Activated T-cell treated with anti-CD3 and anti-CD28 coated beads for 4 hours (primary cell): Measurements from ENCODE around the gene DICER1.

ENCODE experiments used
- DNase-seq: peaks from one replicate; pipeline ENCODE4 v3.0.0-alpha.2; 2020

DICER1 gene

DNA sequence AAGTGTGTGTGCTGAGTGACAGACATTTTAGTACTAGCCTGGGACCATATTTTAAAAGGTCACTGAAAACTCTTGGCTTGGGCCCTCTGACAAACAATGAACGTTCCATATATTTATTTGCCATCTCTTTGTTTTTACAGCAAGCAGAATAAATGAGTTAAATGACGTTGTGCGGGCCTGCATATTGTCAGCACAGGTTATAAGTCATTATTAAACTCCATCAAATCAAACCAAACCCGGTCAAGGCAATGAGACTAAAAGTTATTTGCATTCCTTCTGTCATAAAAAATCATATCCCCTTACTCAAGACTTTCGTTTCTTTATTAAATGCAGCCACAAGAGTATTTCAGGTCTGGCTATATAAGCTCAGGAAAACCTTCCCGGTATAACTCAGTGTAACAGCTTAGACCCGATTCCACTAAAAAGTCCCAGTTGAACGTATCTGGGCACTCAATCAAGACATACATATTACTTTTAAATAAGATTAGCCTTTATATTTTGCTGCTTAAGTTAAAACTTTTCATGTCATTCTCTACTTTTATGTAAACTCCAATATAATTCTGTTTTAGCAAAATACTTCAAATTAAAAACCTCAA lies 84.9 kb downstream of the DICER1 start:
- DNase-seq, result no peak

DNA sequence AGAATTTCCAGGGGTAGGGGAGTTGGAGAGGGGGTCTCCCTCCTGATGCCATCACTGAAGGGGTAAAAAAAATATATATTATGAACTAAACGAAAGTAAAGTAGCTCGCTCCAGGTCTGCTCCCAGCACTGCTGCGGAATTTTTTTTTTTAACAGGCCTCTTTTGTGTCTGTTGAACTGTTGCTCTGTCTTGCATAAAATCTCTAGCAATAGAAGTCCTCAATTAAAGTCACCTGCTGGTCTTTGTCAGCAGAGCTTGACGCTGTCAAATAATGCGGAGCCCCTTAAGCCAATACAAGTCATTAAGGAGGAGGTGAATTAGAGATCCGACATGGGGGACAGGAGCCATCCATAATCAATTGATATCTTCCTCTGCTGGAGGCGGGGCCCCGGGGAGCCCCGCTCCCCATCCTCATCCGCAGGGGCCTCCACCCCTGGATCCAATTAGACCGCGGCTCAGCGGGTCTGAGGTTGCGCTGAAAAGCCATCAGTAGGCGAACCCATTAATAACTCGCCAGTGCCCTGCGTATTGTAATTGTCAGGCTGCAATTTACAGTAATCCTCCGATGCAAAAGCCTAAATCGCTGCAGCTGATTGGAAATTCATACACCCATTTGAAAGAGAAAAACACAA lies 85.6 kb downstream of the DICER1 start:
- DNase-seq, result no peak

DNA sequence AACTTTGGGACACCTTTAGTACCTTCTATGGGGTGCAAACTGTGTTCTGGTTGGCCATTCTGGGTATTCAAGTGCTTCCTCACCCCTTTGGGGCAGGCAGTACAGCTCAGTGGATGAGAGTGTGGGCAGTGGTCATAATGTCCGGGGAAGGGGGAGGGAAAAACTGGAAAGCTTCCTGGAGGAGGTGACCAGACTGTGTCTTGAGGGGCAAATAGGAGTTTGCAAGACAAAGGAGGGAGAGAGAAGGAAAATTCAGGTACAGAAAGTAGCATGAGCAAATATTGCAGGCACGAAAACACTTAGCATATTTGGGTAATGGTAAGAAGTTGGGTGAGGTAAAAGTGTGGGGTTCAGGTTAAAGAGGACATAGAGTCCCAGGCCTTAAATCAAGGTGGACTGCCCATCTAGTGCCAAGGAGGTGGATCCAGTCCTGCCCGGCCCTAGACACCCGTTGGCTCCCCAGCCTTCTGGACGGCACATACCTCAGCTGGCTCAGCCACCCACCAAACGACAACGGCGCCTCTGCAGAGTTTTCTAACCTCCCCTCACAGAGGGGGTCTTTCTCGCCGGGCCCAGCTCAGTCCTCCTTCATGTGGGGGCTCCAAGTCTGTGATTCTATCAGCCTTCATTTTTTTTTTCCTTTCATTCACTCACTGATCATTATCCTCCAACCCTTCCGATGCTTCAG lies 86.4 kb downstream of the DICER1 start:
- DNase-seq, result no peak

DNA sequence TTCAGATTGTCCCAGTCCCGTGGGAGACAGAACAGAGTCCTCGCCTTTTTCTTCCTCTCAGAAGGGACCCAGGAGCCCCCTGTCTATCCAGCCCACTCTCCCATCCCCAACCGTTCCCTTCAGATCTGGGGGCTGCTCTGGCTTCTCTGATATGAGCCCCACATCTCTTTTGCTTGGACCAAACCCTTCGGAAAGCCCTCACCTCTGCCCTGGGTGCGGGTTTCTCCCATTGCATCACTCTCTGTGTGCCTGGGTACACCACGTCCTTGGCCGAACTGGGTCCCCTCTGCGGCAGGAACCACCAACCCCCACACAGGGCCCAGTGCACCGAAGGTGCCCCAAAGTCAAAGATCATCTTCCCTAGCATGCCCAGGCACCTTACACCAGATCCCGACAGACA lies 87.8 kb downstream of the DICER1 start:
- no peak for DNase-seq

DNA sequence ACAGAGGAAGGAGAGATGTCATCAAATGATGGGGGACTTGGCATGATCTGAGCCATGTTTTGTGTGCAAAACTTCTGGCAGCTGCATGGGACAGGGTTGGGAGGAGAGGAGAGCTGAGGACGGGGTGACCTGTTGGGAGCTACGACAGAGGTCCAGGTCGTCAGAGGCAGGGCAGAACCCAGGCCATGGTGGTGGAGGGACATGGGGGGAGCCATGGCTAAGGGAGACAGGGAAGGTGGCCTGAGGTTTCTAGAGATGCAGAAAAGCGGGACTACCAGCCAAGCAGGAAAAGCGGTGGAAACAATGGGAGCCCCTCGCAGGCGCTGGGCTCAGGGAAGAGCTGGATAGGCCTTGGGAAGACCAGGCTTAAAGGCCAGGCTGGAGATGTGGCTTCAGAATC lies 88.3 kb downstream of the DICER1 start:
- DNase-seq, result no peak

DNA sequence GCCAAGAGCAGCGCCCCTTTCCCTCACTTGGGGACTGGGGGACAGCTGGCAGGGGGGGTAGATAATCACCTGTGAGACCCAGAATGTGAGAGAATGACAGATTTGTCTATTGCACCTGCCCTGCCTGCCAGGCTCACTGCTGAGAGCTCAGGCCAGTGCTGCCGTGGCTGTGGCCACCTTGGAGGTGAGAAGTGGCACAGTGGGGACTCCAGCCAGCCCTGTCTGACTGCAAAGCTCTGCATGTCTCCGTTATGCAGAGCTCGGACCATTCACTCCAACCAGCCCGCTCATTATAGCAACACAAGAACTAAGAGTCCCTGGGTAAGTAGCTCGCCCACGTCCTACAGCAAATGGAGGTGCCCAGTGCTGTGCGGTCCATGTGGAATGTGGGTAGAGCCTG lies 88.8 kb downstream of the DICER1 start:
- DNase-seq, result no peak

DNA sequence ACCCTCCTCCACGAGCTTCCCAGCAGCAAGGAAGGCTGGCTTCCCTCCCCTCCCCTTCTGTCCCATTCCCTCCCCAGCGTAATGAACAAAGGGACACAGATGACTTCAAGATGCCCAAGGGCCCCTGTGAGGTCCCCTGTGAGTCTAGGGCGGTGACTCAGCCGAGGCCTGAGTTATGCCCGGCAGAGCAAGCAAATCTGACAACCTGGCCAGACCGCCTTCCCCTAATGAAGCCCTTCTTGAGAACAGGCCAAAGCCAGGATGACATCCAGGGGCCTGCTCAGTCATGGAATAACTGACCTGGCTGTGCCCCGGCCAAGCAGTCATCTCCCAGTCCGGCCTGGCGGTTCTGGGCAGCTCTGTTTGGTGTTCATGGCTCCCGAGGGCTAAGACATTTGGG lies 89.2 kb downstream of the DICER1 start:
- DNase-seq, result no peak

DNA sequence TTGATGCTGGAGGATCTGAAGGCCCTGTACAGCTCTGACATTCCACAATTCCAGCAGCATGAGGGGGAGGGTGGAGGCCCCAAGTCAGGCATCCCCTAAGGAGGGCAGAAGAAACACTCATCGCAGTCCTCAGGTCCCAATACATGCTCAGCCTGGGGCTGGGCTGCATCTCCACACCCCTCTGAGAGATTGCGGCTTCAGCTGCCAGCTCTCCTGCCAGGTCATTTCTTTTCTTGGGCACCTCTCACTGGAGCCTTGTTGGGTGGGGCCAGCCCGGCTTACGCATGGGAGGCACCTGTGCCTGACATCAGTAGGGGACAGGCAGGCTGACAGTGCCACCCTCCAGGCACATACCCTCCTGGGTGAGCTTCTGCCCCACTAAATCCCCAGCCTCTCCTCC lies 89.8 kb downstream of the DICER1 start:
- DNase-seq, result no peak

DNA sequence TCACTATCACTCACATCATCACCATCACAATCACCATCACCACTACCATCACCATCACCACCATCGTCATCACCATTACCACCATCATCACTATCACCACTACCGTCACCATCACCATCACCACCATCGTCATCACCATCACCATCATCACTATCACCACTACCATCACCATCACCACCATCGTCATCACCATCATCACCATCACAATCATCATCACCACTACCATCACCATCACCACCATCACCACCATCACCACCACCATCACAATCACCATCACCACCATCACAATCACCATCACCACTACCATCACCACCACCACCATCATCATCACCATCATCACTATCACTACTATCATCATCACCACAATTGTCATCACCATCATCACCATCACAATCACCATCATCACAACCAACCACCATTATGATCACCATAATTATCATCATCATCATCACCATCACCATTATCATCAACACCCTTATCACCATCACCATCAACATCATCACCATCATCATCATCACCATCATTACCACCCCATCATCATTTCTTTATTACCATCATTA lies 90.8 kb downstream of the DICER1 start:
- DNase-seq, result no peak

DNA sequence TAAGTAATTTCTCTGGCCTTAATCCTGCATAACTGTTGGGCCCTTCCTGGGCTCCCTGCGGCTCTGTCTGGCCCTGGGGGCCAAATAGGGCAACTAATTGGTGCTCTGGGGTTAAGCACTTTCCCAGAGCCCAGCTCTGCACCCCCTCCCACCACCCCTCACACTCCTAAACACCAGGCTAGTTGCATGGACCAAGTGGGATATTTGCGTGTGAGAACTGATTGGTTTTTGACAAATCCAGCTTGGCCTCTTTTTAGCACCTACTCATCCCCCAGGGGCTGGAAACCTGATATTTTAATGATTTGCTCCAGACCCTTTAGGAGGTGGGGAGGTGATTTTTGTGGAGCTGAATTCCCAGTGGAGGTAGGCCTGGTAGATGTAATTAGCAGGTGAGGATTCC lies 91.9 kb downstream of the DICER1 start:
- no peak for DNase-seq

DNA sequence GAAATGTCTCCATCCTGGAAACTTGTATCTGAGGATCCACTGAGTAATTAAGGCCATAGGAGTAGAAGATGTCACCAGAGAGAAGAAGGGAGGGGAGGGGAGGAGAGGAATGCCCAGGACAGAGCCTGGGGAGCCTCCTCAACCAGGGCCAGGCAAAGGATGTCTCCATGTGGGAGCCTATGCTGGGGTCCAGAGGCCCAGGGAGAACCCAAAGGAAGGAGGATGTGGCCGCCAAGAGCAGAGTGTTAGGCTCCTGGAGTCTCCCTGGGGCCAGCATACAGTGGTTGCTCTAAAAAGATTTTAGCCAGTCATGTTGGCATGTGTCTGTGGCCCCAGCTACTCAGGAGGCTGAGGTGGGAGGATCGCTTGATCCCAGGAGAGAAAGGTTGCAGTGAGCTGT lies 92.6 kb downstream of the DICER1 start:
- DNase-seq, result no peak

DNA sequence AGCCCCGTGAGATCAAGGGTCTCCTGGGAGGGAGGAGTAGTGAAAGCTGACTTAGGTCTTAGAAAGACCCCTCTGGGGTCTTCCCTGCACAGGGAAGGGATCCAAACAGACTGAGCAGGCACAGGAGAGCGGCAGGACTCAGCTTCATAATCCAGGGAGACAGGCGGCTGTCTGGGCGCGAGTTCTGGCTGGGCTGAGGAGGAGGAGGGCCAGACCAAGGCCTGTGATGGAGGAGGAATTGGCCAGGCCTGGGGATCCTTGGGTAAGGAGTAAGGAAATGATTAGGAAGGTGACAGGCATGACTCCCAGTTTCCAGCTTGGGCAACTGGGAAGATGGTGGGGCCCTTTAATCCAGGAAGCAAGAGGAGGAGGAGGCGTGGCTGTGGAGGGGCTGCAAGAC lies 93.1 kb downstream of the DICER1 start:
- DNase-seq, result no peak

DNA sequence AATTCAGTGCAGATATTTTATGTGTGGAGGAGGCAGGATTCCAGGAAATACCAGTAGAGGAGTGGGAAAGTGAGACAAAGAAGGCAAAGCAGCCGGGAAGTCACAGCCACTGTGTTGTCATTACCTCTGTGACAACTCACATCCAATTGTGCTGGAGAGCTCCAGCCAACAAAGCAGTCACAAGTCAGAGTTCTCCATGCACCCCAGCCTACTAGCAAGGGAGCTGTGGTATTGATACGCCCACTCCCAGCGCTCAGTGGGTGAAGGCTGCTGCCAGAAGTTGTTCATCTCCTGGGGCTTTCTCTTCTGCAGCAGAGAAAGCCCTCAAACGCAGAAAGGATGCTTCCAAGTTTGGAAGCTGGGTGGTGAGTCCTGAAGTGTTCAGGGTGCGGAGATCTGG lies 93.9 kb downstream of the DICER1 start:
- no peak for DNase-seq

DNA sequence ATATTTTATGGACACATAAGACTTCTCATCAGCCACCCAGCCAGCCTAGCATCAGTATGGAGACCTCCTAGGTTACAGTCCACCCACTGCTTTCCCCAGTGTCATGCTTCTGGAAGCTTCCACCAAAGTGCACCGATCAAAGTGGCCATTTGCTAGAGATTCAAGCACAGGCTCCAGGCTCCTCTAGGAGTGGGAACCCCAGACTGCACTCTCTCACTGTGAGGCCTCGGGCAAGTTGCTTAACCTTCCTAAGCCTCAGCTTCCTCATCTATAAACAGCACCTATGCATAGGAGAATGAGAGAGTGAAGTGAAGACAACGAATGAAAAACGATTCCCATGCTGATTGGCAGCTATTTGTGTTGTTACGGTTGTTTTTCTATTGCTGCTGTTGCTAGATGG lies 94.4 kb downstream of the DICER1 start:
- DNase-seq, result no peak

DNA sequence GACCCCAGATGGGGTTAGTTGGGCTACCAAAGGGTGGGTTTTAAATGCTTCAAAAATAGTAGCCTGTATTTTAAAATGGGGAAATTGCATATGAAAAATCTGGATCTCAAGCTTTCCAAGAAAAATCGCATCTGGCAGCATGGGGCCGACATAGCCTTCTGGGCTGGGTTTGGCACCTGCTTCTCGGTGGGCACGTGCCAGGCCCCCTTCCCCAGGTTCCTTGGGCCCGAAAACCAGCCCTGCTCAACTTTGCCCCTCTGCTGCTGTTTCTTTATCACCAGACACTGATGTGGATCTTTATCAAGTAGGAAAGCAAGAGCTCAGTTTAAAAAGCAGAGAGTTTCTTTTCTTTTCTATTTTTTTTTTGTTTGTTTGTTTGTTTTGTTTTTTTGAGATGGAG lies 95.1 kb downstream of the DICER1 start:
- DNase-seq, result no peak

DNA sequence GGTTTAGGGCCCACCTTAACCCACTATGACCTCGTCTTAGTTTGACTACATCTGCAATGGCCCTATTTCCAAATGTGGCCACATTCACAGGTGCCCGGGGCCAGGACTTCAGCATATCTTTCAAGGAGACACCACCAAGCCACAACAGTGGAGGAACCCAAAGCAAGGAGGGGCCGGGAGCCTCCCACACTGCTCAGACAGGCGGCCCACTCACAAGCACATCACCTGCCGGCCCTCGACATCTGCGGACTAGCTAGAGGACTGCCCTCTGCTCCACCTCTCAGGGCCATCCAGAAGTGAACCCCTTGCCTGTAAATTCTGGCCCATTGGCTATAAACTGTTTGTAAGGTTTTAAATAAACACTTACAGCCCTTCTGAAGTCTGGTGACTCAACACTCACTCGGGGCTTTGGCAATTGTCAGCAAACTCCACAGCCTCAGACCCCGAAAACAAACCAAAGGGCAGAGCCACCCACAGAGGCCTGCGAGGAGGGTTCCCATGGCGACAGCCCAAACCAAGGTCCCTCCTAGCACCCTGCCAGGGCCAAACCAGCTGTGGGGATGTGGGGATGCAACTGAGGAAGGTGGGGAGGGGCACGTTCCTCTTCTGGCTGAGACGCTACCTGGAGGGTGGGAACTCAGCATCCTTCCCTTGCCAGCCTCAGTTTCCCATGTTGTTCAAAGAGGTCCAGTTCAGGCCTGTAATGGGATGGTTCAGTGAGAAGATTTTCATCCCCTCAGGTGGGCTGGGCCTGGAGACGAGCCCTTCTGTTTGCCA lies 95.8 kb downstream of the DICER1 start:
- DNase-seq, result no peak

DNA sequence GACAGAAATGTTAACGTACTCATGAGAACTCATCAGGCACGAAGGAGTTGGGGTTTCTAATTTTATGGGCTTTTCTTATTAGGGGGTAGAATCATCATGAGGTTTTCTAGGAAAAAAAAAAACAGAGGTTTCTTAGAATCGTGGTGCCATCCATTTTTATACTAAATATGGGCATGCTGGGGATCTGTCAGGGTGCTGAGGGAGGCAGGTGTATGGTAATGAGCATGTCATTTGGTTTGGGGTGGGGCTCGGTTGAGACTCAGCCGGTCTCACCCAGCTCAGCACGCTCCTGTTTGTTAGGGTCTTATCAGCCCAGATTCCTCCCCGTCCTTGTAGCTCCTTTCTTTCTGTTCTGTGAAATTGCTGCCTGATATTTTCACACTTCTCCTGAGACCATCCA lies 98.2 kb downstream of the DICER1 start:
- DNase-seq, result no peak

DNA sequence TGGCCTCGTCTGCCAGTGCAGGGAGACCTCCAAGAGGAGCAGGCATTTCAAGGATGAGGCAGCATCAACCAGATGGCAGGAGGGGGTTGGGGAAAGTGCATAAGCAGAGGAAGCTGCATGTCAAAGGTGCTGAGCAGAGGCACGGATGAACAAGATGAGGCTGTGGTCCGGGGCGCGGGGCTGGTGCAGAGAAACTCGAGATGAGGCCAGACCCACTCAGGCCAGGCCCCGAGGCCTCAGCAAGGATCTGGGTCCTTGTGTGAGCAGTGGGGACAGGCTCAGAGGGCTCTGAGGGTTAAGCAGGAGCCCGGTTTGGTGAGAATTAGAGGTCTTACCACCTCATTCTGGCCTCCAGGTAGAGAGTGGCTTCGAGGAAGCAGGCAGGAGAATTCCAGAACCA lies 98.8 kb downstream of the DICER1 start:
- DNase-seq, result no peak

DNA sequence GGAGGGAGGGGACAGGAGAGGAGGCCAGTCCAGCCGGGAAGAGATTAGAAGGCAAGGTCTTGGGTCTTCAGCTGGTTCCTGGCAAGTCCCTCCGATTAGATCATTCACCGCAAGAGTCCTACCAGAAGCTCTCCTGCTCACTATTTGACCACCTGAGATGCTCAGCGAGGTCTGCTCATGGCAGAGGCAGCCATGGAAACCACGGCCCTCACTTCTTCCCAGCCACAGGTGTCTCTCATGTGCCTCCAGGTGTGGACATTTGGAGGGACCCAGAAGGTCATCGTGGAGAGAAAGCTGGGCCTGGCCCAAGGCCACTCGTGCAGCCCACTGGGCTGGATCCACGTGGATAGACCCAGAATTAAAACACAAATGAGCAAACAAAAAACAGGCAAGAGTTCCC lies 99.5 kb downstream of the DICER1 start:
- no peak for DNase-seq

DNA sequence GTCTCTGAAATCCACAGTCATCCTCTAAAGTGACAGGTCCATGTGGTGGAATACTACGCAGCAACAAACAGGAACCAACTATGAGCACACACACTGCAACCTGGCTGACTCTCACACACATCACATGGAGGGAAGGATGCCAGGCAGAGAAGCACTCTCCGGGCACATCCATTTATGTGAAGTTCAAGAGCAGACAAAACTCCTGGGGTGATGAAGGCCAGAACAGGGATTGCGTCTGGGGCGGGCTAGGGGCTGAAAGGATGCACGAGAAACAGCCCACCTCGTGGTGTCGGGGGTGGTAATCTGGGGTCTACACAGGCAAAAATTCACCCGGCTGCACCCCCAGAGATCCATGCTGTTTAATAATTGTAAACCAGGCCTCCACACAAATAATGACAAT lies 100.2 kb downstream of the DICER1 start:
- no peak for DNase-seq

DNA sequence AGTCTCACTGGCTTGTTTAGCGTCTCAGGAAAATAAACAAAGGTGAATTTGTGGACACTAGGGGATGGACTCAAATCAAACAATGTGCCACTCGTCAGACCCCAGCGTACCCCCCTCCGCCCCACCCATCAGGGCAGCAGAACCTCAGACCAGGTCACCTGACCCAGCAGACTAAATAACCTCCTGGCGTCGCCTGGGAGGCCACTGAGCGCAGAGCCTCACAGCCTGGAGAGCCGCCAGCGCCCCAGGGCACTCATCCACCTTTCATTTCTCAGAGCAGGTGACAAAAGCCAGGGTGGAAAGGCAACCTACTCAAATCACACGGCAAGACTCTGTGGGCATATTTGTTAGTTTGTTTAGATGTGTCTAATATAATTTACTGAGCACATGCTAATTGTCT lies 100.9 kb downstream of the DICER1 start:
- no peak for DNase-seq

DNA sequence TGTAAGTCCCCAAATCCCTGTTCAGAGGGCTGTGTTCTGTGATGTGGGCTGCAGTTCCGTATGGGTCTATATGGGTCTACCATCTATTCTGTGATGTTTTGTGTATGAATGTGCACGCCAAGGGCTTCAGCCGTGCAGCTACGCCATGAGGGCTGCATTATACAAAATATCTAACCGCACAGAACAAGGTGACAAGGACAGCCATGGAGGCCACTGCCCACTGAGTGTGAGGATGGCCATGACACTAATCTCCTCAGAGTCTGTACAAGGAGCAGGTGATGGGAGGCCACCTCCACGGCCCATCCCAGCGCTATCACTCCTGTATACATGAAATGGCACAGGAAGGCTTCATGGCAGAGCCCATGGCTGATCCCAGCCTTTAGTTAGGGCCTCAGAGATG lies 102.0 kb downstream of the DICER1 start:
- DNase-seq, result no peak
